Fibroblast of lung (primary cell): ENCODE measurements around the gene CRY1. TPM values are rescaled to one million over a fixed set of nuclear protein-coding genes. Genes with fewer than 3 reads are reported as not detected.
"Not testable (repeated sequence)": the region's sequence is repeated elsewhere in the genome, so short reads cannot be mapped to it uniquely, and the experiment has no call there.

Source experiments
- DNase-seq, 2 donors: peaks; one replicate each; pipeline versions ENCODE4 v3.0.0 to v3.0.0-alpha.2; 2010; ENCODE audit warnings: low read depth in 2 of 2
- H2AFZ ChIP-seq: 2 replicates; pipeline ENCODE4 v1.5.1; 2012; ENCODE audit warnings: low read length, control low read depth, inconsistent platforms
- H3K27ac ChIP-seq: 2 replicates; pipeline ENCODE4 v1.5.1; 2011; ENCODE audit warnings: low read length, control low read depth; ENCODE audit not compliant: insufficient read depth
- H3K27me3 ChIP-seq: 2 replicates; pipeline ENCODE4 v1.5.1; 2011; ENCODE audit warnings: mild to moderate bottlenecking, low read length; ENCODE audit not compliant: control insufficient read depth, insufficient read depth
- H3K36me3 ChIP-seq: 2 replicates; pipeline ENCODE4 v1.5.1; 2011; ENCODE audit warnings: low read length; ENCODE audit not compliant: control insufficient read depth, insufficient read depth
- H3K4me1 ChIP-seq: 2 replicates; pipeline ENCODE4 v1.5.1; 2011; ENCODE audit warnings: low read length; ENCODE audit not compliant: control insufficient read depth, insufficient read depth; ENCODE audit errors: extremely low read depth
- H3K4me2 ChIP-seq: 2 replicates; pipeline ENCODE4 v1.5.1; 2011; ENCODE audit warnings: low read length, control low read depth; ENCODE audit not compliant: insufficient read depth; ENCODE audit errors: extremely low read depth
- H3K4me3 ChIP-seq, 4 experiments: fragments of 200-600 bp in 1 of 4; sonication (generic) in 1 of 4; replicated peaks in 1 of 4; 2 replicates each; pipeline ENCODE4 v1.5.1; 2011 to 2016; ENCODE audit warnings: low read length in 4 of 4, low read depth in 3 of 4, mild to moderate bottlenecking in 3 of 4, control low read depth in 2 of 4, inconsistent platforms in 1 of 4, mixed read lengths in 1 of 4; ENCODE audit not compliant: insufficient read depth in 1 of 4; ENCODE audit errors: control extremely low read depth in 1 of 4
- H3K79me2 ChIP-seq: 2 replicates; pipeline ENCODE4 v1.5.1; 2012; ENCODE audit warnings: mild to moderate bottlenecking, low read length, inconsistent platforms; ENCODE audit not compliant: control insufficient read depth, insufficient read depth
- H3K9ac ChIP-seq: 2 replicates; pipeline ENCODE4 v1.5.1; 2011; ENCODE audit warnings: mild to moderate bottlenecking, low read length, control low read depth; ENCODE audit not compliant: insufficient read depth
- H3K9me3 ChIP-seq: 2 replicates; pipeline ENCODE4 v1.5.1; 2012; ENCODE audit warnings: low read depth, low read length; ENCODE audit not compliant: control insufficient read depth, insufficient read depth
- H4K20me1 ChIP-seq: 2 replicates; pipeline ENCODE4 v1.5.1; 2011; ENCODE audit warnings: low read length; ENCODE audit not compliant: control insufficient read depth, insufficient read depth; ENCODE audit errors: extremely low read depth
- CTCF ChIP-seq, 2 donors: IDR thresholded peaks in 1 of 2; conservative IDR thresholded peaks in 1 of 2; 1 replicate in 1 of 2; 2 replicates in 1 of 2; pipeline ENCODE4 v1.5.1; 2011 to 2012; ENCODE audit warnings: low read length in 2 of 2, control low read depth in 1 of 2, inconsistent platforms in 1 of 2, low read depth in 1 of 2, mild to moderate bottlenecking in 1 of 2
- EZH2 ChIP-seq: IDR thresholded peaks from 2 replicates; pipeline ENCODE4 v1.5.1; 2012; ENCODE audit warnings: low read length, control low read depth, mild to moderate bottlenecking; ENCODE audit errors: missing control alignments
- polyA plus RNA-seq, 2 donors: library from polyadenylated mRNA; depleted of rRNA in 1 of 2; stranded (reverse) in 1 of 2; unstranded in 1 of 2; fragments of >200 nt; gene quantifications; 2 replicates each; pipeline ENCODE4 v1.2.1, GENCODE V29; 2011 to 2012; ENCODE audit warnings: missing spikeins in 1 of 2
- total RNA-seq: library from RNA; depleted of rRNA; stranded (reverse); fragments of >200 nt; gene quantifications from 2 replicates; pipeline ENCODE4 v1.2.1, GENCODE V29; 2014

The CRY1 gene
- total and polyA plus RNA-seq, 2 donors (not counting 1 experiment from before 2014, with no cell fraction given): 9.6 to 12.9 TPM

- no peaks in the 10 kb centered on the region for H3K9me3 ChIP-seq
- no peak overlapping the region for H3K4me2 ChIP-seq
- H2AFZ ChIP-seq: no peak overlapping the region
- H3K9ac ChIP-seq: no peak overlapping the region
- DNase-seq: no peak
- H3K27me3 ChIP-seq: no peaks in the 10 kb centered on the region
- H3K79me2 ChIP-seq: no peaks in the 10 kb centered on the region
- H3K4me1 ChIP-seq: peaks cover 5% of the 10 kb centered on the region
- no peaks in the 10 kb centered on the region for H4K20me1 ChIP-seq
- H3K27ac ChIP-seq: no peak overlapping the region
- TF ChIP-seq EZH2 (no peak), CTCF (conservative IDR thresholded peaks at IDR 0.05 in 1 of 2, IDR thresholded peaks at IDR 0.05 in 1 of 2; ENCODE audit: low read depth in 1 of 2, low read length in 2 of 2) (no peak)
- no peak overlapping the region for H3K4me3 ChIP-seq
- no peaks in the 10 kb centered on the region for H3K36me3 ChIP-seq
Observed at GRCh38 chr12:107029081-107029480, 64.3 kb downstream of the CRY1 start.

- no peaks in the 10 kb centered on the region for H3K79me2 ChIP-seq
- H3K4me3 ChIP-seq: no peak overlapping the region
- TF ChIP-seq EZH2 (no peak), CTCF (conservative IDR thresholded peaks at IDR 0.05 in 1 of 2, IDR thresholded peaks at IDR 0.05 in 1 of 2; ENCODE audit: low read depth in 1 of 2, low read length in 2 of 2) (no peak)
- H3K9me3 ChIP-seq: no peaks in the 10 kb centered on the region
- H3K9ac ChIP-seq: no peak overlapping the region
- H2AFZ ChIP-seq: no peak overlapping the region
- H3K36me3 ChIP-seq: no peaks in the 10 kb centered on the region
- DNase-seq: peak; percentile 95 to 96
- H3K4me2 ChIP-seq: peak overlapping the region; percentile 46
- no peaks in the 10 kb centered on the region for H4K20me1 ChIP-seq
- H3K4me1 ChIP-seq: peaks cover 5% of the 10 kb centered on the region
- H3K27ac ChIP-seq: peak overlapping the region; percentile 61
- H3K27me3 ChIP-seq: no peaks in the 10 kb centered on the region
Observed at GRCh38 chr12:107027636-107028053, 65.7 kb downstream of the CRY1 start.

- peak overlapping the region; percentile 3 for H3K4me2 ChIP-seq
- no peaks in the 10 kb centered on the region for H3K27me3 ChIP-seq
- H2AFZ ChIP-seq: no peak overlapping the region
- DNase-seq: no peak
- H3K36me3 ChIP-seq: no peaks in the 10 kb centered on the region
- TF ChIP-seq CTCF (conservative IDR thresholded peaks at IDR 0.05 in 1 of 2, IDR thresholded peaks at IDR 0.05 in 1 of 2; ENCODE audit: low read depth in 1 of 2, low read length in 2 of 2): no peak
- TF ChIP-seq EZH2: no peak
- no peak overlapping the region for H3K9ac ChIP-seq
- no peaks in the 10 kb centered on the region for H3K9me3 ChIP-seq
- H3K27ac ChIP-seq: peak overlapping the region; percentile 15
- peaks cover 5% of the 10 kb centered on the region for H3K4me1 ChIP-seq
- no peaks in the 10 kb centered on the region for H4K20me1 ChIP-seq
- no peaks in the 10 kb centered on the region for H3K79me2 ChIP-seq
- peak overlapping the region in 1 of 4 experiments; percentile 11 for H3K4me3 ChIP-seq
Observed at GRCh38 chr12:107026806-107027635, 66.3 kb downstream of the CRY1 start.

DNA sequence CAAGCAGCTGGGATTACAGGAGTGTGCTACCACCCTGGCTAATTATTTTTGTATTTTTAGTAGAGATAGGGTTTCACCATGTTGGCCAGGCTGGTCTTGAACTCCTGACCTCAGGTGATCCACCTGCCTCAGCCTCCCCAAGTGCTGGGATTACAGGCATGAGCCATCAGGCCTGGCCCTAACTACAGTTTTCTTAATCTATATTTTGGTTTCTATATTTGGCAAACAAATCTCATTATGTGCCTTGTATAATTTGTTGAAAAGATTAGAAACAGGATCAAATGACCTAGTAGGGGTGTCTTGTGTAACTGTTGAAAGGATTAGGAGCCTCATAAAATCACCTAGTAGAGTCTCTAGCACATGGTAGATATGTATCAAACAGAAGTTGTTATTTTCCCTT, 67.0 kb downstream of the CRY1 start:
- H3K4me3 ChIP-seq, H3K9me3 ChIP-seq, H2AFZ ChIP-seq, H3K4me2 ChIP-seq, H3K36me3 ChIP-seq, H3K27ac ChIP-seq, H3K79me2 ChIP-seq, H3K27me3 ChIP-seq, DNase-seq, H3K9ac ChIP-seq, H4K20me1 ChIP-seq, H3K4me1 ChIP-seq: not testable (repeated sequence)
